CD14-positive monocyte (primary cell): ENCODE results near the gene PUSL1. TPM values are rescaled to one million over a fixed set of nuclear protein-coding genes. Genes with fewer than 3 reads are reported as not detected.

ENCODE experiments used
- DNase-seq, 3 donors: peaks; one replicate each; pipeline ENCODE4 v3.0.0-alpha.2; 2011 to 2022
- H2AFZ ChIP-seq: 2 replicates; pipeline ENCODE4 v1.6.0; 2012; ENCODE audit warnings: mild to moderate bottlenecking, low read depth, low read length, inconsistent platforms; ENCODE audit not compliant: insufficient read depth, poor library complexity, severe bottlenecking
- H3K27ac ChIP-seq, 2 donors: 1 replicate in 1 of 2; 2 replicates in 1 of 2; pipeline ENCODE4 v1.5.1; 2012 to 2013; ENCODE audit warnings: low read length in 2 of 2, control low read depth in 1 of 2, inconsistent platforms in 1 of 2, low read depth in 1 of 2, mild to moderate bottlenecking in 1 of 2
- H3K27me3 ChIP-seq, 2 donors: one replicate each; pipeline versions ENCODE4 v1.6.0 to v1.6.1; 2011 to 2013; ENCODE audit warnings: low read length in 2 of 2; ENCODE audit not compliant: control insufficient read depth in 2 of 2, insufficient read depth in 2 of 2
- H3K36me3 ChIP-seq, 2 donors: replicated peaks in 1 of 2; 1 replicate in 1 of 2; 2 replicates in 1 of 2; pipeline versions ENCODE4 v1.5.1 to v1.6.1; 2012 to 2013; ENCODE audit warnings: low read length in 2 of 2, control low read depth in 1 of 2, inconsistent platforms in 1 of 2, mild to moderate bottlenecking in 1 of 2; ENCODE audit not compliant: insufficient read depth in 2 of 2, control insufficient read depth in 1 of 2
- H3K4me1 ChIP-seq, 2 donors: 1 replicate in 1 of 2; 2 replicates in 1 of 2; pipeline versions ENCODE4 v1.5.1 to v1.6.1; 2012 to 2013; ENCODE audit warnings: low read length in 2 of 2, control low read depth in 1 of 2, inconsistent platforms in 1 of 2, mild to moderate bottlenecking in 1 of 2, moderate library complexity in 1 of 2; ENCODE audit not compliant: insufficient read depth in 2 of 2, control insufficient read depth in 1 of 2
- H3K4me2 ChIP-seq: replicated peaks from 2 replicates; pipeline ENCODE3; 2012; ENCODE audit warnings: low read length, moderate library complexity, mild to moderate bottlenecking; ENCODE audit not compliant: poor library complexity, severe bottlenecking; ENCODE audit errors: extremely low read depth
- H3K4me3 ChIP-seq, 3 experiments: fragments of 200-600 bp in 1 of 3; sonication (generic) in 1 of 3; replicated peaks in 1 of 3; 1 replicate in 2 of 3; 2 replicates in 1 of 3; pipeline ENCODE4 v1.5.1; 2011 to 2013; ENCODE audit warnings: low read length in 3 of 3, mild to moderate bottlenecking in 3 of 3, control low read depth in 2 of 3, low read depth in 2 of 3, inconsistent platforms in 1 of 3, moderate library complexity in 1 of 3
- H3K79me2 ChIP-seq: 2 replicates; pipeline ENCODE4 v1.6.0; 2012; ENCODE audit warnings: mild to moderate bottlenecking, control low read depth, inconsistent platforms, low read length, moderate library complexity; ENCODE audit not compliant: insufficient read depth
- H3K9ac ChIP-seq: 2 replicates; pipeline ENCODE4 v1.6.0; 2017; ENCODE audit warnings: low read length, mild to moderate bottlenecking; ENCODE audit not compliant: insufficient read depth, poor library complexity, severe bottlenecking
- H3K9me3 ChIP-seq, 2 donors: replicated peaks in 1 of 2; 1 replicate in 1 of 2; 2 replicates in 1 of 2; pipeline versions ENCODE4 v1.5.1 to v1.6.1; 2012 to 2013; ENCODE audit warnings: low read length in 2 of 2, control low read depth in 1 of 2; ENCODE audit not compliant: control insufficient read depth in 1 of 2, insufficient read depth in 1 of 2
- H4K20me1 ChIP-seq: 2 replicates; pipeline ENCODE4 v1.6.0; 2012; ENCODE audit warnings: mild to moderate bottlenecking, low read length, control low read depth, moderate library complexity; ENCODE audit not compliant: insufficient read depth
- H3K27ac Mint-ChIP-seq, 7 donors: one replicate each; pipeline ENCODE4 v1.8.0; 2020; ENCODE audit warnings: mild to moderate bottlenecking in 7 of 7, mixed read lengths in 7 of 7, moderate library complexity in 6 of 7, inconsistent platforms in 2 of 7
- H3K27me3 Mint-ChIP-seq, 3 donors: one replicate each; pipeline ENCODE4 v1.8.0; 2021 to 2022; ENCODE audit warnings: low read depth in 3 of 3, mild to moderate bottlenecking in 3 of 3, mixed read lengths in 3 of 3, moderate library complexity in 3 of 3, inconsistent platforms in 1 of 3
- H3K36me3 Mint-ChIP-seq, 2 donors: one replicate each; pipeline ENCODE4 v1.8.0; 2020; ENCODE audit warnings: mixed read lengths in 2 of 2, inconsistent platforms in 1 of 2, mild to moderate bottlenecking in 1 of 2
- H3K4me1 Mint-ChIP-seq: one replicate; pipeline ENCODE4 v1.8.0; 2020; ENCODE audit warnings: mild to moderate bottlenecking, mixed read lengths
- H3K4me3 Mint-ChIP-seq, 2 donors: one replicate each; pipeline ENCODE4 v1.8.0; 2020; ENCODE audit warnings: mild to moderate bottlenecking in 2 of 2, mixed read lengths in 2 of 2, moderate library complexity in 1 of 2
- H3K9me3 Mint-ChIP-seq, 7 donors: one replicate each; pipeline ENCODE4 v1.8.0; 2020 to 2022; ENCODE audit warnings: mixed read lengths in 7 of 7, mild to moderate bottlenecking in 6 of 7, moderate library complexity in 6 of 7, inconsistent platforms in 2 of 7
- WGBS: methylation state at CpG from one replicate; pipeline ENCODE4 v1.1.5; 2013; ENCODE audit warnings: missing lambda C conversion rate; ENCODE audit not compliant: insufficient coverage; 5-methylcytosine and 5-hydroxymethylcytosine counted together
- intact Hi-C, 2 donors: fragments of 100-400 bp; cut with micrococcal nuclease; formaldehyde crosslinking; loops; one replicate each; pipeline versions ENCODE4 v1.15.0 to v1.15.1; 2023
- polyA plus RNA-seq, 3 donors: library from polyadenylated mRNA; depleted of rRNA in 1 of 3; unstranded in 2 of 3; stranded (reverse) in 1 of 3; fragments of 300-500 nt in 2 of 3; fragments of >200 nt in 1 of 3; fragmentation: Illumina TruSeq in 2 of 3; gene quantifications; 1 replicate in 2 of 3; 2 replicates in 1 of 3; pipeline ENCODE4 v1.2.3, GENCODE V29; 2012 to 2021
- TF ChIP-seq, protein P1 (sequence below): fragments of 200-600 bp; IDR thresholded peaks from one replicate; pipeline ENCODE4 v1.8.0; 2022; ENCODE audit warnings: antibody characterized with exemption, mild to moderate bottlenecking

Gene PUSL1
- polyA plus RNA-seq, 3 donors, result 13.8 to 27.4 (median 14.8) TPM

DNA sequence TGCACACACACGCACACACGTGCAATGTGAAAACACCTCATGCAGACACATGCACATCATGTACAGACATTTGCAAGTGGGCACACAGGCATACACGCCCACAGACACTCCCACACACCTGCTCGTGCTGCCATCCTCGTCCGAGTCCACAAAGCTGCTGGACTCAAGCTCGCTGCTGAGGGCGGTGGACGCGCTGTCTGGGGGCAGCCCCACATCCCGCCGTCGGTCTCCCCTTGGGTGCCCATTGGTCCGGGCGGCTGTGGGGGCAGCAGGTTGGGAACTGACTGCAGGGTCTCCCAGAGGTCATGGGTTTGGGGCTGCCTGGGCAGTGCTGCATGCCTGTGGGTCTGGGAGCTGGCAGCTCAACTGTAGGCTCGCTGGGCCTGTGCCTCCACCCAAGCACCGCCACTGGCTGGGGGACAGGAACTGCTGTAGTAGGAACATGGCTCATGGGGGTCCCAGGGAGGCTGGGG lies 33.2 kb downstream of the PUSL1 start:
- Histone ChIP-seq H3K9ac (no peak overlapping the region), H3K79me2 (peaks cover 10% of the 10 kb centered on the region), H3K9me3 (no peaks in the 10 kb centered on the region), H3K36me3 (peaks cover 9 to 29% of the 10 kb centered on the region in 2 donors), H3K4me1 (no peaks in the 10 kb centered on the region), H4K20me1 (peaks cover 33% of the 10 kb centered on the region), H2AFZ (no peak overlapping the region), H3K4me2 (no peak overlapping the region), H3K27ac (no peak overlapping the region), H3K27me3 (no peaks in the 10 kb centered on the region), H3K4me3 (no peak overlapping the region)
- no peak for DNase-seq
- WGBS, result 90% methylated on average over 17 of the region's 17 CpGs
- peaks cover 0 to 6% (median 0%) of the 10 kb centered on the region in 3 donors for H3K27me3 Mint-ChIP-seq
- H3K27ac Mint-ChIP-seq, result no peak overlapping the region
- H3K4me3 Mint-ChIP-seq, result no peak overlapping the region
- peaks cover 21 to 44% of the 10 kb centered on the region in 2 donors for H3K36me3 Mint-ChIP-seq
- TF ChIP-seq, protein P1, sequence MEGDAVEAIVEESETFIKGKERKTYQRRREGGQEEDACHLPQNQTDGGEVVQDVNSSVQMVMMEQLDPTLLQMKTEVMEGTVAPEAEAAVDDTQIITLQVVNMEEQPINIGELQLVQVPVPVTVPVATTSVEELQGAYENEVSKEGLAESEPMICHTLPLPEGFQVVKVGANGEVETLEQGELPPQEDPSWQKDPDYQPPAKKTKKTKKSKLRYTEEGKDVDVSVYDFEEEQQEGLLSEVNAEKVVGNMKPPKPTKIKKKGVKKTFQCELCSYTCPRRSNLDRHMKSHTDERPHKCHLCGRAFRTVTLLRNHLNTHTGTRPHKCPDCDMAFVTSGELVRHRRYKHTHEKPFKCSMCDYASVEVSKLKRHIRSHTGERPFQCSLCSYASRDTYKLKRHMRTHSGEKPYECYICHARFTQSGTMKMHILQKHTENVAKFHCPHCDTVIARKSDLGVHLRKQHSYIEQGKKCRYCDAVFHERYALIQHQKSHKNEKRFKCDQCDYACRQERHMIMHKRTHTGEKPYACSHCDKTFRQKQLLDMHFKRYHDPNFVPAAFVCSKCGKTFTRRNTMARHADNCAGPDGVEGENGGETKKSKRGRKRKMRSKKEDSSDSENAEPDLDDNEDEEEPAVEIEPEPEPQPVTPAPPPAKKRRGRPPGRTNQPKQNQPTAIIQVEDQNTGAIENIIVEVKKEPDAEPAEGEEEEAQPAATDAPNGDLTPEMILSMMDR, result no peak
- intact Hi-C loops, result no loop called here
- H3K4me1 Mint-ChIP-seq, result peaks cover 2% of the 10 kb centered on the region
- peaks cover 0 to 1% (median 0%) of the 10 kb centered on the region in 7 donors for H3K9me3 Mint-ChIP-seq

DNA sequence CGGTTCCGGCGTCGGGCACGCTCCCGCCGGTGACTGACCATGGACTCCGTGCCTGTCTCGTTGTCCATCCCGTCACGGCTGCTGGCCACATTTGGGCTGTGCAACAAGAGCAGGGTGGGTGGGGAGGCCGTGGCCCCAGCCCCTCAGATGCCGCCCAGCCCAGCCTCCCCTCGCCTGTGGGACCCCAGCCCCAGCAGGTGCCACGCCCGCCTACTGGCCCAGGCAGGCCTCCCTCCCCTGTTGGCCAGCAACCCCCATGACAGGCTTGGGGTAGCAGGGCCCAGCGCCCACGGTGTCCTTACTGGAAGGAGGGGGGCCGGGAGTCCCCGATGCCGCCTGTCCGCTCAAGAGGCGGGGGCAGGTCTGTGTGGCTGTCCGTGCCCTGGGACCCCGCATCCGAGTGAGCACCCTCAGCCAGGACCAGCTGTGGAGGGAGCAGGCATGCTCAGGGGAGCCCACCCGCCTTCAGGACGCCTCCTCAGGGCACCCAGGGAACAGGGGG lies 33.7 kb downstream of the PUSL1 start:
- H3K36me3 Mint-ChIP-seq, result peaks cover 21 to 44% of the 10 kb centered on the region in 2 donors
- no peak overlapping the region for H3K4me3 Mint-ChIP-seq
- Histone ChIP-seq H3K4me3 (no peak overlapping the region), H3K9ac (no peak overlapping the region), H3K27me3 (no peaks in the 10 kb centered on the region), H2AFZ (no peak overlapping the region), H3K27ac (no peak overlapping the region), H3K9me3 (no peaks in the 10 kb centered on the region), H4K20me1 (peaks cover 36% of the 10 kb centered on the region), H3K4me1 (peaks cover 0 to under 1% of the 10 kb centered on the region in 2 donors), H3K79me2 (peaks cover 14% of the 10 kb centered on the region), H3K4me2 (no peak overlapping the region), H3K36me3 (peaks cover 9 to 29% of the 10 kb centered on the region in 2 donors)
- H3K4me1 Mint-ChIP-seq, result peaks cover 4% of the 10 kb centered on the region
- peaks cover 0 to 6% (median 2%) of the 10 kb centered on the region in 3 donors for H3K27me3 Mint-ChIP-seq
- TF ChIP-seq, protein P1, result no peak
- intact Hi-C loops, result no loop called here
- peaks cover 0 to 1% (median 0%) of the 10 kb centered on the region in 7 donors for H3K9me3 Mint-ChIP-seq
- no peak overlapping the region for H3K27ac Mint-ChIP-seq
- no peak for DNase-seq
- 97% methylated on average over 21 of the region's 28 CpGs for WGBS
